Gastrocnemius medialis (tissue), 4 donors: ENCODE measurements around the gene BHLHE41.

Experiments
- POLR2A ChIP-seq, 2 donors: fragments of 450-650 bp; IDR thresholded peaks; one replicate each; pipeline ENCODE4 v1.6.1; 2017; ENCODE audit warnings: antibody characterized with exemption in 2 of 2, mild to moderate bottlenecking in 2 of 2, moderate library complexity in 2 of 2
- TF ChIP-seq, protein P1 (sequence below), 5 experiments: fragments of 450-650 bp in 3 of 5; fragments of 200-600 bp in 2 of 5; sonication (generic) in 2 of 5; IDR thresholded peaks in 4 of 5; conservative IDR thresholded peaks in 1 of 5; 1 replicate in 4 of 5; 2 replicates in 1 of 5; pipeline ENCODE4 v1.5.1; 2016 to 2019; ENCODE audit warnings: antibody characterized with exemption in 5 of 5, mild to moderate bottlenecking in 3 of 5, moderate library complexity in 3 of 5

DNA sequence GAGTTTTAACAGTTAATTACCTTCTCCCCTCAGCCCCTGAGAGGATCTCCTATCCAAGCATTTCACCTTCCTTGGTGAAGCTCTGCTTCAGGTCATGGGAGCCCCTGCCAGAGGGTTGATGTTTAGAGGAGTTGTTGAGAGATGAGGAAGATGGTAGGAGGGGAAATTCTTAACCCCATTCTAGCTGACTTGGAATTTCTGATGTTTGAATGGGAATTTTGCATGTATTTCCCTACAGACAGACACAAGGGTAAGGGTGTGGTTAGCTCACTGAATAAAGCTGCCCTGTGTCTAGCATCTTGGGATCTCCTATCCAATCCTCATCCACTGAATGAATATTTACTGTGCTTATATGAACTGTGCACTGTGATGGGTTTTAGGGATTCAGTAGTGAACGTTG, 7.1 kb upstream of the BHLHE41 start:
- TF ChIP-seq POLR2A (IDR thresholded peaks at IDR 0.05): no peak
- TF ChIP-seq, protein P1, sequence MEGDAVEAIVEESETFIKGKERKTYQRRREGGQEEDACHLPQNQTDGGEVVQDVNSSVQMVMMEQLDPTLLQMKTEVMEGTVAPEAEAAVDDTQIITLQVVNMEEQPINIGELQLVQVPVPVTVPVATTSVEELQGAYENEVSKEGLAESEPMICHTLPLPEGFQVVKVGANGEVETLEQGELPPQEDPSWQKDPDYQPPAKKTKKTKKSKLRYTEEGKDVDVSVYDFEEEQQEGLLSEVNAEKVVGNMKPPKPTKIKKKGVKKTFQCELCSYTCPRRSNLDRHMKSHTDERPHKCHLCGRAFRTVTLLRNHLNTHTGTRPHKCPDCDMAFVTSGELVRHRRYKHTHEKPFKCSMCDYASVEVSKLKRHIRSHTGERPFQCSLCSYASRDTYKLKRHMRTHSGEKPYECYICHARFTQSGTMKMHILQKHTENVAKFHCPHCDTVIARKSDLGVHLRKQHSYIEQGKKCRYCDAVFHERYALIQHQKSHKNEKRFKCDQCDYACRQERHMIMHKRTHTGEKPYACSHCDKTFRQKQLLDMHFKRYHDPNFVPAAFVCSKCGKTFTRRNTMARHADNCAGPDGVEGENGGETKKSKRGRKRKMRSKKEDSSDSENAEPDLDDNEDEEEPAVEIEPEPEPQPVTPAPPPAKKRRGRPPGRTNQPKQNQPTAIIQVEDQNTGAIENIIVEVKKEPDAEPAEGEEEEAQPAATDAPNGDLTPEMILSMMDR (IDR thresholded peaks at IDR 0.05 in 4 of 5, conservative IDR thresholded peaks at IDR 0.05 in 1 of 5): no peak
